ENCODE data around the gene SDR9C7.
"Not testable (repeated sequence)": the region's sequence is repeated elsewhere in the genome, so short reads cannot be mapped to it uniquely, and the experiment has no call there.

The SDR9C7 gene

DNA sequence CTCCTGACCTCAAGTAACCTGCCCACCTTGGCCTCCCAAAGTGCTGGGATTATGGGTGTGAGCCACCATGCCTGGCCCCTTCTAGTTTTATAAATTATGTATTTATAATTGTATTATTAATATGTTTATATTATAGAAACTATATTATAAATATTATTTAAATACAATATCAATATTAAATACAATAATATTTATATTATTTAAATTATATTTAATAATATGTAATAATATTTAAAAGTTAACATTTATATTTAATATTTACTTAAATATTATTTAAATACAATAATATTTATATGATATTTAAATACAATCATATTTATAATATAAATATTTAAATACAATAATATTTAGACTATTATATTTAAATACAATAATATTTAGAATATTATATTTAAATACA is 20.0 kb downstream of the SDR9C7 start:
- no peak for DNase-seq

DNA sequence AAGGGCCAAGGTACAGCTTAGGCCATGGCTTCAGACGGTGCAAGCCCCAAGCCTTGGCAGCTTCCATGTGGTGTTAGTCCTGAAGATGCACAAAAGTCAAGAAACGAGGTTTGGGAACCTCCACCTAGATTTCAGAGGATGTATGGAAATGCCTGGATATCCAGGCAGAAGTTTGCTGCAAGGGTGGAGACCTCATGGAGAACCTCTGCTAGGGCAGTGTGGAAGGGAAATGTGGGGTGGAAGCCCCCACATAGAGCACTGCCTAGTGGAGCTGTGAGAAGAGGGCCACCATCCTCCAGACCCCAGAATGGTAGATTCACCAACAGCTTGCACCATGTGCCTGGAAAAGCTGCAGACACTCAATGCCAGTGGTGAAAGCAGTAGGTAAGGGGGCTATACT is 24.8 kb downstream of the SDR9C7 start:
- DNase-seq: not testable (repeated sequence)

DNA sequence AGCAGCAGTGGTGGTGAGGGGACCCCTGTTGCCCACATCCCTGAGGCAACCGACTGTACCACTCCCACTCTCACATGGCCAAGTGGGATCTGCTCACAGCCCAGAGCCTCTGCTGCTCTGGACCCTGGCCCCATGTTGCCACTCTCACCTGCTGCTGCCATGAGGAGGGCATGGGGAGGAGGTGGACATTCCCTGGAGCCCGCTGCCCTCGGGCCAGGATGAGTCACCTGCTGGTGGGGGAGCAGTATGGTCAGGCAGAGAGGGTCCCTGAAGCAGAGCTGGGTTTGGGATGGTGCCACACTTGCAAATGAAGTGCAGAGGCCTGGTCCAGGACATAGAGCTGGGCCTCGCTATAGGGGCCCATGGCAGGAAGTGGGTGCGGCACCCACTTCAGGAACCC is 26.1 kb downstream of the SDR9C7 start:
- no peak for DNase-seq

DNA sequence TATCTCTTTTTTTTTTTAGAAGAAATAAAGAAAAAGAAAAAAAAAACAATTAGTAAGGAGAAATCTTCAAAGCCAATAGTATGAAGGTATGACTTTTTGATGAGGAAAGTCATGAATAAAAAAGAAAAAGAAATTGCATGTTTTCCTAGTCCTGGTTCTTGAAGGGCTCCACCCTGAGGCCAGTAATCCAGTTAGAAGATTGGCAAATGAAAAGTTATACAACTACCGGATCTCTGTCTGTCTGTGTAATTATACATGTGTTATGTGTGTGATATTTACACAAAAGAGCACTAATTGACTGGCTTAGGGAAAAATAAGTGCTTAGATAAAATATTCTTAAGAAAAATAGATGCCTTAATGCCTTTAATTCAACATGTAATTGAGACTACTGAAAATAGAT is 28.4 kb downstream of the SDR9C7 start:
- DNase-seq: no peak

DNA sequence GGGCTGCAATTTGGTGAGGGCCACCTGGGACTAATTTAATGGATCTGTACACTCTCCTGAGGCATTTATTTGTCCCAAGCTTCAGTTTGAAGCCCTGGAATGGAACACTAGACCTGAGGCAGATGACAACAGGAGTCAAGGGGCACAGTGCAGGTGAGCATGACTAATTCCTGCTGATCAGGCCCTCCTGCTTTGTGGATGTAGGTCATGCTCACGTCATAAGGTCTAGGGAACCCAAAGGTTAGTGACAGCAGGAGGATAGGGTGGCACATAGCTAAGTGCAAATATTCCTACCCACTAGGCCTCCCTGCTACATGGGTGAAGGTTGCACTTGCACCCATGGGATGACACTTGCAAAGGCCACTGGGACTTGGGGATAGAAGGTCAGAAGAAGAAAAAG is 30.8 kb downstream of the SDR9C7 start:
- DNase-seq: no peak

DNA sequence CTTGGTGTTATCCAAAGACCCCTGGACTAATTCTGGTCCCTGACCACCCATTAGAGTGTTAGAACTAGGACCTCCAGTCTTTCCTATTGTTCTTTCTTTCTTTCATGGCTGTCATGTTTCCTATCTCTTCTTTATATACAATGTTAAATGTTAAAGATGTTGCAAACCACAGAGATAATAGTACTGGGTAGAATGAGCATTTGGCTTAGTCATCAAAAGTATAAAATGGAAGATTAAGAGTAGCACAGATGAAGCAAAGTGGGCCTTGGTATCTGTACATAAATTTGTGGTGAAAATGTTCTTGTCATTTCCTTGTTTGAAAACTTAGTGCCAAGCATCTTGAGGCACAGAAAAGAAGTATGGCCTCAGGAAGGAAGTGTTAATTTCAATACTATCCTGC is 32.9 kb downstream of the SDR9C7 start:
- DNase-seq: not testable (repeated sequence)

DNA sequence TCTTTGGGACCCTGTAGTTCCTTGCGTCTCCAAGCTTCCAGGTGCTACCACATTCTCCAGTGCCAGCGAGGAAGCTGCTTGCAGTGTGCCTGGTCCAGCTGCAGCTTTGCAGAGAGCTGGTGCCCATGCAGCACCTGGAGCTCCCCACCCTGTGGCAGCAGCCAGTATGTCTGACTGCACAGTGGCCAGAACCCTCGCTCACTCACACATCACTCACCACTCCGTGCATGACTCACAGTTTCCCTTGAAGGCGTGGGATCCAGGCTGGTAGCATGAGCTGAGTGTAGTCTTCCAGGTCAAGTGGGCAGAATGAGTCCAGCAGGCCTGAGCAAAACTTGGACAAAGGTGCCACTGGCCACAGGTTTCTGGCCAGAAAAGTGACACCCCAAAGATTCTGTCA is 33.6 kb downstream of the SDR9C7 start:
- DNase-seq: no peak

DNA sequence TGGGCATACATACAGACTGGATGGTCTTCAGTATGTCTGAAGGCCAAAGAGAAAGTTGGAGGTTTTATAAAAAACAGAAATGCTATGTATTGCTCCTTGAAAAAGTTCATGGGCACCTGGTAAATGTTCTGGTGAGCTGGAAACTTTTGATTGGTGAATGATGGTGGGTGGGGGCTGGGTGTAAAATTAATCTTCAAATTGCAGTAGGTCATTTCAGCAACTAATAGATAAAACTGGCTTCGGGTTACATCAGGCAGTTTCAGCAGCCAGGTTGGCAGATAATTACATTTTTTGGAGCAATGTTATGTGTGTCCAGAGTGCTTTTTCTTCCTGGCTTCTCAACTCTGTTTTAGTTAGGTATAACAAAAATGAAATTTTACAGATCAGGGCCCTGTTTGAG is 35.3 kb downstream of the SDR9C7 start:
- no peak for DNase-seq

DNA sequence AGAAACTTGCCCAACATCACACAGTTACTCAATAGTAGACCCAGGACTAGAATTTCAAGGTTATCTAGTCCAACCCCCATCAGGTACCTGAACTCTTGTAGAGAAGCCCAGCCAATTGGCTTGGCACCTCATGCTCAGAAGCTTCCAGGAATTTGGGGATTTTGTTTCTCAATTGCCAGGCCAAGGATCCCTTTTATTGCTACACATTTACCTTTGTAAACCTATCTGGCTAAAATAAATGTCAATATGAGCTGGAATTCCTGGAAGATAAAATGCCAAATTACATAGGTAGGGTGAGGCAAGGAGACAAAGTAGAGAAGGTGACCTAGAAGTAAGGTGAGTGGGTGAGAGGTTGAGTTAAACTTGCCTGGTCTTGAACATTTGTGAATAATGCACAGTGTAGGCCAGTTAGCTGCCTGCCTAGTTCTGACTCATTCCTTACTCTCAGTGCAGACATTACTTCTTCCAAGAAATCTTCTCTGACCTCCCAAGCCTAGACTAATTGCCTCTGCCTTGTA is 36.3 kb downstream of the SDR9C7 start:
- no peak for DNase-seq

DNA sequence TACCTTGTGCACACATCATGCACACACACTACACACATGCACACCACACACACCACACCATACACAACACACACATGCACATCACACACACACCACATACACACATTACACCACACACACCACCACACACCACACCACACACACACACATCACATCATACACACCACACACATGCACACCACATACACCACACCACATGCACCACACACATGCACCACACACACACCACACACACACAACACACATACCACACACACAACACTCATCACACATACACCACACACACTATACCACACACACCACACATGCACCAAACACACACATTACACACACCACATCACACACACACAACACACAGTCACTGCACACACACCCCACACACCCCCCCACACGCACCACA is 38.1 kb downstream of the SDR9C7 start:
- DNase-seq: no peak

DNA sequence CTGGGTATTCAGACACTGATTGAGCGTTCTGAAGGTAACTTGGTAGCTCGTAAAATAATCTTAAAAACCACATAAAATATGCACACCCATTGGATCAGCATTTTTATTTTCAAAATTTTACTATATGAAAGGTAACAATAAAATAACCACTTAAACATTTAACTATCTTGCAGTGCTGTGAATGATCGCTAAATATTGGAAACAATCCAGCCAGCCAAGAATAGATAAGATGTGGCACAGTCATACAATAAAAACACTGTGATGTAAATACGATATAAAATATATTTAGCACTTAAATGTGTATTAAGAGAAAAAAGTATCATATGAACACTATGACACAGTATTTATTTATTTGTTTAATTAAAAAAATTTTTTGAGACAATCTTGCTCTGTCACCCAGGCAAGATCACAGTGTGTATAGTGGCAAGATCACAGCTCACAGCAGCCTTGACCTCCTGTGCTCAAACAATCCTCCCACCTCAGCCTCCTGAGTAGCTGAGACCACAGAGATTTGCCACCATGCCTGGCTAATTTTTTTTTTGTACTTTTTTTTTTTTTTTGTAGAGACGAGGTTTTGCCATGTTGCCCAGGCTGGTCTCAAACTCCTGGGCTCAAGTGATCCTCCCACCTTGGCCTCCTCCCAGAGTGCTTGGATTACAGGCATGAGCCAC is 39.4 kb downstream of the SDR9C7 start:
- no peak for DNase-seq

DNA sequence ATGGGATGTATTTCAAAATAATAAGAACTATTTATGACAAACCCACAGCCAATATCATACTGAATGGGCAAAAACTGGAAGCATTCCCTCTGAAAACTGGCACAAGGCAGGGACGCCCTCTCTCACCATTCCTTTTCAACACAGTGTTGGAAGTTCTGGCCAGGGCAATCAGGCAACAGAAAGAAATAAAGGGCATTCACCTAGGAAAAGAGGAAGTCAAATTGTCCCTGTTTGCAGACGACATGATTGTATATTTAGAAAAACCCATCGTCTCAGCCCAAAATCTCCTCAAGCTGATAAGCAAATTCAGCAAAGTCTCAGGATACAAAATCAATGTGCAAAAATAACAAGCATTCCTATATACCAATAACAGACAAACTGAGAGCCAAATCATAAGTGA is 42.3 kb downstream of the SDR9C7 start:
- DNase-seq: not testable (repeated sequence)

DNA sequence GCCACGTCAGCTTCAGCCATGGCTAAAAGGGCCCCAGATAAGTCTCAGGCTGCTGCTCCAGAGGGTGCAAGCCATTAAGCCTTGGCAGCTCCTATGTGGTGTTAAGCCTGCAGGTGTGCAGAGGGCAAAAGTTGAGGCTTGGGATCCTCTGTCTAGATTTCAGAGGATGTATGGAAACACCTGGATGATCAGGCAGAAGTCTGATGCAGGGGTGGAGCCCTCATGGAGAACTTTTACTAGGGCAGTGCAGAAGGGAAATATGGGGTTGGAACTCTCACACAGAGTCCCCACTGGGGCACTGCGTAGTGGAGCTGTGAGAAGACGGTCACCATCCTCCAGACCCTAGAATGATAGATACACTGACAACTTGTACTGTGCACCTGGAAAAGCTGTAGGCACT is 47.9 kb downstream of the SDR9C7 start:
- no peak for DNase-seq

DNA sequence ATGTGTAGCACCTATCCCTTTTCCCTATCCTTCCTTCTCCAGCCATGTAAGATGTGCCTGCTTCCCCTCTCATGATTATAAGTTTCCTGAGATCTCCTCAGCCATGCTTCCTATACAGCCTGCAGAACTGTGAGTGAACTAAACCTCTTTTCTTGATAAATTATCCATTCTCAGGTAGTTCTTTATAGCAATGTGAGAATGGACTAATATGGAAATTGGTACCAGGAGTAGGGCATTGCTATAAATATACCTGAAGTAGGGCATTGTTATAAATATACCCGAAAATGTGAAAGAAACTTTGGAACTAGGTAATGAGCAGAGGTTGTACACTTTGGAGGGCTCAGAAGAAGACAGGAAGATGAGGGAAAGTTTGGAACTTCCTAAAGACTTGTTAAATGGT is 48.9 kb downstream of the SDR9C7 start:
- no peak for DNase-seq

DNA sequence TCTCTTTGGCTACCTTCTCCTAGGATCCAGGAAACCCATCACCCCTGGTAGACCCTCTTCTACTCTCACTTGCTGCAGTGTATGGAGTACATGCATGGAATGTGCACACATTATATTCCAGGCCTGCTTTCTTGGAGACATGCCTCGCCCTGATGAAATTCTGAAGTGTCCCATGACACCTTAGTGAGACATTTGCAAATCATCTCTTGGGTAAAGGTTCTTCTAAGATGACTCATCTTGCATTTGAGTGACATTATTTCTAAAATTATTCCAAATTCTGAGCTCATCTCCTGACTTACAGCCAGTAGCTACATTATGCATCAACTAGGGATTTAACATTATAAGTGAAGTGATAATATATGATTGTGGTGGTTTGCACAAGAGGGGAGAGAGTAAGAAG is 49.8 kb downstream of the SDR9C7 start:
- DNase-seq: no peak

DNA sequence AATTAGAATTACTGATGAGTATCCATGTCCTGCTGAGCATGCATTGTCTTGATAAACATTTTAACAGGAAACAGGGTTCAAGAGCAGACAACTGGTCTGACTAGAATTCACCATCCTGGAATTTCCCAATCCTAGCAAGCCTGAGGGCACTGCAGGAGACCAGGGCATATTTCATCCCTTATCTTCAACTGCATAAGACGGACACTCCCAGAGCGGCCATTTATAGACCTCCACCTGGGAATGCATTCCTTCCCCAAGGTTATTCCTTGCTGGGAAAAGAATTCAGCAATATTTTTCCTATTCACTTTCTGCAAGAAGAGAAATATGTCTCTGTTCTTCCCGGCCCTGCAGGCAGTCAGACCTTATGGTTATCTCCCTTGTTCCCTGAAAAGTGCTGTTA is 51.8 kb downstream of the SDR9C7 start:
- not testable (repeated sequence) for DNase-seq

DNA sequence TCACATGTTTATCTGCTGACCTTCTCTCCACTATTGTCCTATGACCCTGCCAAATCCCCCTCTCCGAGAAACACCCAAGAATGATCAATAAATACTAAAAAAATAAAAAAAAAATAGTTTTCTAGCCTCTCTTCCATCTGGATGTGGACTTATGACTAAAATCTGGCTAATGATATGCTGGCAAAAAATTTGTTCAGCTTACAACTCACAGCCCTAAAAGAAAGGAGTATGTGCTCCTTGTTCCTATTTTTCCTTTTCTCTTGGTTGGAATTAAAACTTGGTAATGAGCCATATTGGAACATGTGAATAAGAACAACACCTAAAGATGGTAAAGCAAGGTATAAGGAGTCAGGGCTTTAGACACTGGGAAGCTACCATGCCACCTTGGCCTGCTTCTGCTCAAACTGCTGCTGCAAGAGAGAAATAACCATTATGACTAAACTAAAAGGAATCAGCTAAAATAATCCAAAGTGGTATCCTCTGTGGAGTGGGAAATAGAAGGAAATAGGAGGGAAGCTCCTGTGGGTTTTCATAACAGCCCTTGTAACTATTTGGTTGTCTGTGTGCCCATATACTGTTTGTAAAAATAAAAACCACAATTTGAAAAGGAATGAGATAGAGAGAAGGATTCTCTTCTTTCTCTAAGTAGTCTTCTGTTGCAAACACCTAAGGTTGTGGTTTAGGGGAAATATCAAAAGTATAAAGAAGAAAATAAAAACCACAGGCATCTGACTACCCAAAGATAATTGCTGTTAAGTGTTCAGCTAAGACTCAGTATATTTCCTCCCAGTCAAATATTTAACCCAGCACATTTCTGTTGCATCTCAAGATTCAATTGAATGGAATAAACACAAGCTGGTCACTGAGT is 53.8 kb downstream of the SDR9C7 start:
- no peak for DNase-seq

DNA sequence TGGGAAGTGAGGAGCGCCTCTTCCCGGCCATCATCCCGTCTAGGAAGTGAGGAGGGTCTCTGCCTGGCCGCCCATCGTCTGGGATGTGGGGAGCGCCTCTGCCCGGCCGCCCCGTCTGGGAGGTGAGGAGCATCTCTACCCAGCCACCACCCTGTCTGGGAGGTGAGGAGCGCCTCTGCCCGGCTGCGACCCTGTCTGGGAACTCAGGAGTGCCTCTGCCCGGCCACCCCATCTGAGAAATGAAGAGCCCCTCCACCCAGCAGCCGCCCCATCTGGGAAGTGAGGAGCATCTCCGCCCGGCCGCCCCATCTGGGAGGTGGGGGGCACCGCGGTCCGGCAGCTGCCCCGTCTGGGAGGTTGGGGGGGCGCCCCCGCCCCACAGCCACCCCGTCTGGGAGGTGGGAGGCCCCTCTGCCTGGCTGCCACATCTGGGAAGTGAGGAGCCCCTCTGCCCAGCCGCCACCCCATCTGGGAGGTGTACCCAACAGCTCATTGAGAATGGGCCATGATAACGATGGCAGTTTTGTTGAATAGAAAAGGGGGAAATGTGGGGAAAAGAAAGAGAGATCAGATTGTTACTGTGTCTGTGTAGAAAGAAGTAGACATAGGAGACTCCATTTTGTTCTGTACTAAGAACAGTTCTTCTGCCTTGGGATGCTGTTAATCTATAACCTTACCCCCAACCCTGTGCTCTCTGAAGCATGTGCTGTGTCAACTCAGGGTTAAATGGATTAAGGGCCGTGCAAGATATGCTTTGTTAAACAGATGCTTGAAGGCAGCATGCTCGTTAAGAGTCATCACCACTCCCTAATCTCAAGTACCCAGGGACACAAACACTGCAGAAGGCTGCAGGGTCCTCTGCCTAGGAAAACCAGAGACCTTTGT is 54.7 kb downstream of the SDR9C7 start:
- DNase-seq: not testable (repeated sequence)

DNA sequence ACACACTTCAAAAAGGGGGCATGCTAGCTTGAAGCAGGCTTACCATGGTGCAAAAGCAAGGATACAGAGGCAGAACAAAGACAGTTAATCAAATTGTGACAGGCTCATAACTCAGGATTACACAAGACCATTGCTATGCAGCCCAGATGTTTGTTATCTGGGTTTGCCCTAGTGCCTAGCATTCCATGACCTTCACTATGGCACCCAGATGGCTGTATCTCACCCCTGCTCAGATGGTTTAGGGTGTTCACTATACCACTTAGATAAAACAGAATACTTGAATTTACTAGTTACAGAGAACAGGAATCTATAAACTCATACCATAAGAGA is 56.2 kb downstream of the SDR9C7 start:
- DNase-seq: no peak

DNA sequence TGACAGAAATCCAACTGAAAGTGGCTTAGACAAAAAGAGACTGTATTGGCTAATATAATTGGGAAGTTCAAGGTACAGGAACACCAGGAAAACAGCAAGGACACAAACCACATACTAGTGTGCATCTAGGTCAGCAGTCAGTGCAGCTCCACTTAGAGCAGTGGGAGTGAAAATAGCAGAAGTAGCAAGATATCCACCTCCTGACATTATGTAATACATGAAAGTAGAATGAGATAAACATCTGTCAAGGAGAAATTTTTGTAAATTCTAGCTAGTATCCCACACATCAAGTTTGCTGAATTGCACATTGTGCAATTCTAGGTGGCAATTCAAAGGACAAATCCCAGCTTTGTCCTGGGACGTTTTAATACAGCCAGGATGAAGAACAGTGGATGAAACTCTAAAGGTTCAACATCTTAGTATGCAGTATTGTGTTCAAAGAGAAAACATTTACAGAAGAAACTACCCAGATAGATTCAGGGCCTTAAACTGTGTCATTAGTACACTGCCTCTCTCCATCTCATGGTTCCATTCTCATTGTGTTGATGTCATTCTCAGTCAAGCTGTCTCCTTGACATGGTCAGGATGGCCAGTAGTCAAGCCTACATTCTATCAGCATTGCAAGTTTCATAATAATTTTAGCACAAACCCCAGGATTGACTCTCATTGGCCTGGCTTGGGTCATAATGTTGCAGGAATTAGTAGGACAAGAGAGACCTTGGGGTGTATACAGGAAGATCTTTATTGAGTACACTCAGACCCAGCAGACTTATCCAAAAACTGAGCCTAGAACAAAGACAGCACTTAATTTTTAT is 56.8 kb downstream of the SDR9C7 start:
- no peak for DNase-seq

DNA sequence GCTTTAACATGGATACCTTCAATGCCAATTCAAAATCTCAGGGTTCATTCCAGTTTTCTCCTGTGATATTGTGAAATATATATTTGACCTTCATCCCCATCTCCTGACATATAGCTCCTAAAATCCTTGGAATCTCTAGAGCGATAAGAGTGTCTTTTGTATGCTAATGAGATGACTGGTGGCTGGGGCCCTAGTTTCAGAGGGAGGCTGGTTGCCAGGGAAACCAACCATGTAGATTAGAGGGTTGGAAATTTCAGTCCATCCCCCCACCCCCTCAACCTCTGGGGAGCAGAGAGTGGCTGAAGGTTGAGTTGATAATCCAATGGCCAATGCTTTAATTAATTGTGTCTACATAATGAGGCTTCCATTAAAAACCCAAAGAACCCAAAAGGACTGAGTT is 59.4 kb downstream of the SDR9C7 start:
- DNase-seq: no peak

DNA sequence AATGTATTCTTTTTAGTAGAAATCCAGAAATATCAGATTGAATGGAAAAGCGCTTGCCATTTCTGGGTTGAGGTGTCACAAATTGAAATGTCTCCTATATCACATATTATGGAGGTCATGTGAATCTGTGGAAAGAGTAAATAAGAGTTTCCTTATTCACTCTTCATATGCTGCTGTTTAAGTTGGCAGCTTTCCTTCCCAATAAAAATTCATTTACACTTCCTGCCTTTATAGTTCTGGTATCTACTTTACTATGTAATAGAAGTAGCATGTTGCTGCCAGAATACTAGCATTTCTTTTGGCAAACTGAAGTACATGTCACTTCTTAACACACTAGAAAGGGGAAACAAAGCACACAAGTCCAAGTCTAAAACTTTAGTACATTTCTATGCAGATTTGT is 60.8 kb downstream of the SDR9C7 start:
- DNase-seq: no peak

Data from activated CD4-positive, alpha-beta T cell treated with anti-CD3 and anti-CD28 coated beads, Interleukin-2, Interleukin-6, amounts not matched to agents 100 ng/mL and 50 ng/mL, durations not matched to agents 16 hours and 8 hours (primary cell).